ENCODE data around the gene IRX4. TPM values are rescaled to one million over a fixed set of nuclear protein-coding genes. Genes with fewer than 3 reads are reported as not detected.

IRX4 gene
- total RNA-seq, 1 donor from 2014 or later, result not detected

DNA sequence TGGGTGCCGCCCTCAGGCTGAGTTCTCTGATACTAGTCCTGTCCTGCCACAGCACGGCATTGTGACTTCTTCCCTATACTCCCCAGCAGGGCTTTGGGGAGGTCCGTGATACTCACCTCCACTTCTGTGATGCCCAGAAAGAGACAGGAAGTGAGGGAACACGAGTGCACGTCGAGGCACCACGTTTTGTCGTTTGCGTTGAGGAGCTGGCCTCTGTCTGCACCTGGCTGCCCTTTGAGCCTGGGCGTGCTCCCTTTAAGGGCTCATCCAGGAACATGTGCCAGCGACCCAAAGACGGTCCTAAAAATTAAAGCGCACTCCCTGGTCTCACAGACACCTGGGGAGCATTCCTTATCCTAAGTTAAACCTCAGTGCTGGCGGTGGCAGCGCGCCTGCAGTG is 8.7 kb upstream of the IRX4 start:
- TF ChIP-seq, protein P1, sequence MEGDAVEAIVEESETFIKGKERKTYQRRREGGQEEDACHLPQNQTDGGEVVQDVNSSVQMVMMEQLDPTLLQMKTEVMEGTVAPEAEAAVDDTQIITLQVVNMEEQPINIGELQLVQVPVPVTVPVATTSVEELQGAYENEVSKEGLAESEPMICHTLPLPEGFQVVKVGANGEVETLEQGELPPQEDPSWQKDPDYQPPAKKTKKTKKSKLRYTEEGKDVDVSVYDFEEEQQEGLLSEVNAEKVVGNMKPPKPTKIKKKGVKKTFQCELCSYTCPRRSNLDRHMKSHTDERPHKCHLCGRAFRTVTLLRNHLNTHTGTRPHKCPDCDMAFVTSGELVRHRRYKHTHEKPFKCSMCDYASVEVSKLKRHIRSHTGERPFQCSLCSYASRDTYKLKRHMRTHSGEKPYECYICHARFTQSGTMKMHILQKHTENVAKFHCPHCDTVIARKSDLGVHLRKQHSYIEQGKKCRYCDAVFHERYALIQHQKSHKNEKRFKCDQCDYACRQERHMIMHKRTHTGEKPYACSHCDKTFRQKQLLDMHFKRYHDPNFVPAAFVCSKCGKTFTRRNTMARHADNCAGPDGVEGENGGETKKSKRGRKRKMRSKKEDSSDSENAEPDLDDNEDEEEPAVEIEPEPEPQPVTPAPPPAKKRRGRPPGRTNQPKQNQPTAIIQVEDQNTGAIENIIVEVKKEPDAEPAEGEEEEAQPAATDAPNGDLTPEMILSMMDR (IDR thresholded peaks at IDR 0.05), result no peak
- DNase-seq (no peak), ATAC-seq (ENCODE audit: low read depth) (no peak)
- intact Hi-C loops (cut with micrococcal nuclease), result no loop called here
- Mint-ChIP-seq H3K27ac (no peak overlapping the region), H3K9me3 (no peaks in the 10 kb centered on the region), H3K4me1 (no peaks in the 10 kb centered on the region), H3K27me3 (peaks cover 18% of the 10 kb centered on the region), H3K36me3 (ENCODE audit: low read depth) (no peaks in the 10 kb centered on the region), H3K4me3 (no peak overlapping the region)
- POLR2A ChIA-PET, result no interaction called here
- CTCF ChIA-PET, result no interaction called here

DNA sequence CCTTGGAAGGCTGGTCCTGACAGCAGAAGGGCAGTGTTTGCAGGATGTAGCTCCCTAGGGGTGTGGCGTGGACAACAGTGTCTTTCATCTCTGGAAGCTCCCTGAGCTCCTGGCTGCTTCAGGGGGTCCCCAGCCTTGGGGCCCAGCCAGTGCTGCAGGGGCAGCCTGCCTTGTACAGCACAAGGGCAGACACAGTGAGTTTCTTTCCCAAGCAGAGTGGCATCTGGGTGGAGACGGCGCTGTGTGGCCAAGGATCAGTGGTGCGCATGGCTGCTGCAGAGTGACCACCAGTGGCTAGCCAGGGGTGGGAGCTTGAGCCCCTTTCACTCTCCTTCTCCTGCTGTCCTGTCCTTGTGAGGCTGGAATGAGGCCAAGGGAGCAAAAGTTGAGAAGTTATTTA is 7.6 kb upstream of the IRX4 start:
- ChIA-PET POLR2A (no interaction called here), CTCF (no interaction called here)
- no peak overlapping the region for H3K27ac Mint-ChIP-seq
- TF ChIP-seq, protein P1 (IDR thresholded peaks at IDR 0.05), result no peak
- H3K27me3 Mint-ChIP-seq, result peaks cover 23% of the 10 kb centered on the region
- DNase-seq (no peak), ATAC-seq (ENCODE audit: low read depth) (no peak)
- H3K36me3 Mint-ChIP-seq (ENCODE audit: low read depth), result no peaks in the 10 kb centered on the region
- intact Hi-C loops (cut with micrococcal nuclease), result no loop called here
- no peak overlapping the region for H3K4me3 Mint-ChIP-seq
- no peaks in the 10 kb centered on the region for H3K9me3 Mint-ChIP-seq
- H3K4me1 Mint-ChIP-seq, result no peaks in the 10 kb centered on the region

DNA sequence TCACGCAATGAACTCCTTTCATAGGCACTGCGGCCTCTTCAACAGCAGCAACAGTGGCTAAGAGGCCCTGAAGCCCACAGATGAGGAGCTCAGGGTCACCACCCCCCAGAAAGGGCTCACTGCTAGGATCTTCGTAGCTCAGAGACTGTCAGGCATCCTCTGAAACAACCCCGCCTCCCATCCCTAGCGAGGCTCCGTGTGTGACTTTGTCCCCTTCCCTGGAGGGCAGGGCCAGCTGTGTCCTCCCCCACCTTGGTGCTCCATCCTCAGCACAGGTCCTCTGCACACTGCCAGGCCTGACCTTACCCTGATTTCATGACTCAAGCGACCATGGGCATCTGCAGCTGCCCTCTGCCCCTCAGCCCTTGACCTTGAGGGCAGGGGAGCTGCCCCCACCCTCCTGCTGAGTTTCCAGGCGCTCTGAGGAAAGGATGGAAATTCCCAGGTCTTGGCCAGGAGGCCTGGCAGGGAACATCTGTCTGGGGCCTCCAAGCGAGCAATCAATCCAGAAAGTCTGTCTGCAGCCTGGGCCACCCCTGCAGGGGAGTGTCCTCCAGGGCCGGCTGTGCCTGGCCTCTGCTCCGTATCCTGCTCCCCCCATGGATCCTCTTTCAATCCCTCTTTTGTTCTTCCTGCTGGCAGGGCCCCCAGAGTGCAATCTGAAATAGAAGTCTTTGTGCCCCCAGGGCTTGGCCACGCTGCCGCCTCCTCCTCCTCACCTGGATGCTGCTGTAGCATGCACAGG is 6.8 kb upstream of the IRX4 start:
- no peak overlapping the region for H3K27ac Mint-ChIP-seq
- no peak for DNase-seq
- POLR2A ChIA-PET, result no interaction called here
- H3K4me3 Mint-ChIP-seq, result no peak overlapping the region
- H3K27me3 Mint-ChIP-seq, result peaks cover 25% of the 10 kb centered on the region
- H3K9me3 Mint-ChIP-seq, result no peaks in the 10 kb centered on the region
- ATAC-seq (ENCODE audit: low read depth), result no peak
- TF ChIP-seq, protein P1 (IDR thresholded peaks at IDR 0.05), result no peak
- H3K36me3 Mint-ChIP-seq (ENCODE audit: low read depth), result no peaks in the 10 kb centered on the region
- intact Hi-C loops (cut with micrococcal nuclease), result no loop called here
- no peaks in the 10 kb centered on the region for H3K4me1 Mint-ChIP-seq
- CTCF ChIA-PET, result no interaction called here

DNA sequence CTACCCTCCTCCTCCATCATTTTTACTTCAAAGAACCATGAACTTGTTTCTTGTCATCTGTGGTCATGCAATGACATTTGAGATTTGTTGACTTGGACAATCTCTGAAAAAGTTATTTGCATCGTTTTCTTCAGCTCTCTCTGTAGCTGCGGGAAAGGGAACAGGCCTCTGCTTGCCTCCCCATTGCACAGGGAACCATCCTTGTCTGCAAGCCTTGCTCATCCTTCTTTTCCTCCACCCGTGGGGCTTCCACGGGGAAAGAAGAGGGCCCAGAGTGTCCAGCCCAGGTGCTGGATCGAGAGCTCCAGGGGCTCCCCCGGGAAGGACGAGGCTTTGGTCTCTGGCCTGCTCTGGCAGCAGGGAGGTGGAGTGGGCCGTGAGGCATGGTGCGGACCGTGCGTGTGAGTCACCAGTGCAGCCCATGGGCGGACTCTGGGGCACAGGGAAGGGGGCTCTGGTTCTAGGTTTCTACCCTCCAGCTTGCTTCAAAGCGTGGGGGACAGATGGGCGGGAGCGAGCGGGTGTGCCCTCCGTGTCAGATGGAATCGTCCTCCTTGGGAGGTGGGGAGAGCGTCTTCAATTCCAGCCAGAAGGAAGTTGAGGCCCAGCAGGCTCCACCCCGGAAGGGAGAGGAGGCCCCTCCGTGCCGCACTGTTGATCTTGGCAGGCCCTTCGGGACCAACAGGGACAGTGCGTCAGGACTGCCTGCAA is 6.0 kb upstream of the IRX4 start:
- ATAC-seq (ENCODE audit: low read depth) (no peak), DNase-seq (no peak)
- Mint-ChIP-seq H3K27me3 (peaks cover 29% of the 10 kb centered on the region), H3K27ac (no peak overlapping the region), H3K9me3 (no peaks in the 10 kb centered on the region), H3K36me3 (ENCODE audit: low read depth) (no peaks in the 10 kb centered on the region), H3K4me1 (peaks cover 5% of the 10 kb centered on the region), H3K4me3 (no peak overlapping the region)
- POLR2A ChIA-PET, result no interaction called here
- CTCF ChIA-PET, result no interaction called here
- TF ChIP-seq, protein P1 (IDR thresholded peaks at IDR 0.05), result no peak
- intact Hi-C loops (cut with micrococcal nuclease), result no loop called here

DNA sequence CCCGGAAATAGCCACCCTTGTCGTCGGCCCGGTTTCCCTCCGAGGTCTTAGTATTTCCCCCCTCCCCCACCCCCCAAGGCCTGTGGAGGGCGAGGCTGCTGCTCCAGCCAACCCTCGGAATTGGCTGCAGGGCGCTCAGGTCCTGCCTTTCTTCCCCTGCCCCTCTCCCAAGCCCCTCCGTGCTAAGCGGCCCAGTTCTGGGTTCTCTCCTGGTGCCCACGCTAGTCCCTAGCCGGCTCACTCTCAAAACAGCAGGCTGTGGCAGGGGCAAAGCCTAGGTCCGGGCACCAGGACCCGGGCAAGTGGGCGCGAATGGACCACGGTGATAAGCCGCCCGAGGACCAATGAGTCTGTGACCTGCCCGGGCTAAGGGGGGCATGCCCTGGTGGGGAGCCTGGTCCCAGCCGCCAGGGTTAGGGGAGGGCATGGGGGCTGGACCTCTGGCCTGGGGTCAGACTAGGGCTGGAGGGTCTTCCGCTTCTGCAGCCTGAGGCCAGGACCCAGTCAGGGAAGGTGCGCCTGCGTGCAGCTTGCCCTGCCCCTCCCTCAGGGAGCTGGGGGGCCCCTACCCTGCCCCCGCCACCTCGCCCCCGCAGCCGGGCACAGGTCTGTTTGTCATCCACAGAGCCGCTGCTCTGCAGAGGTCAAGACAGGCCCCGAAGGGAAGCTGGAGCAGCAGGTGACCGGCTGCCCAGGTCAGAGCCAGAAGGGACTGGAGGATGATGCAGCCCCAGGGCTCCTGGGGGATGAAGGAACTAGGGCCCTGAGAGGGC is 5.0 kb upstream of the IRX4 start:
- Mint-ChIP-seq H3K27ac (no peak overlapping the region), H3K4me1 (peaks cover 5% of the 10 kb centered on the region), H3K9me3 (no peaks in the 10 kb centered on the region), H3K27me3 (peaks cover 29% of the 10 kb centered on the region), H3K4me3 (no peak overlapping the region), H3K36me3 (ENCODE audit: low read depth) (no peaks in the 10 kb centered on the region)
- ATAC-seq (ENCODE audit: low read depth) (no peak), DNase-seq (no peak)
- ChIA-PET CTCF (no interaction called here), POLR2A (no interaction called here)
- intact Hi-C loops (cut with micrococcal nuclease), result no loop called here
- TF ChIP-seq, protein P1 (IDR thresholded peaks at IDR 0.05), result no peak
